ENCODE data around the gene MKX.
A peak's percentile ranks its signal among the peaks of the same experiment; 100 is the strongest.

Gene MKX

DNA sequence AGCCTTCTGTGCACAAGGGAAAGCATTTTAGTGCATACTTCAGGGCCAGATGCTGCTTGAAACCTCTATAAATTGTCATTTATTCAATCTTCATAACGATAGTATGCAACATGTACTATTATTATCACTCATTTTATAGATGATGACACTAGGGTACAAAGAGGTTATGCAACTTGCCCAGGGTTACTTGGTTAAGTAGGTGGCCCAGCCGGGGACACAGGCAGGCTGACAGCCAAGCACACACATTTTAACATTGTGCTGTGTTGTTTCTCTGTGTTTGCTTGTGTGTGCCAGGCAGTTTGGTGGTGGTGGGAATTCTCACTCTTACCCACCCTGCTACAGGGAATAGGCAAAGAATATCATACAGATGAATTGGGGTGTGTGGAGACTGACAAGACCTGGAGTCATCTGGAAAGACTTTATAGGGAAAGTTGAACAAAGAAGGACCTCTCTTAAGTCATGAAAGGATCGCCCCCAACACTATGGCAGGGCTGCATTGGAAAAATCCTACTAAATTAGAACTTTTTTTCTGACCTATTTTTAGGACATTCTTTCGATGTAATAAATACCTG, 98.9 kb downstream of the MKX start:
- peak; percentile 51 for DNase-seq

DNA sequence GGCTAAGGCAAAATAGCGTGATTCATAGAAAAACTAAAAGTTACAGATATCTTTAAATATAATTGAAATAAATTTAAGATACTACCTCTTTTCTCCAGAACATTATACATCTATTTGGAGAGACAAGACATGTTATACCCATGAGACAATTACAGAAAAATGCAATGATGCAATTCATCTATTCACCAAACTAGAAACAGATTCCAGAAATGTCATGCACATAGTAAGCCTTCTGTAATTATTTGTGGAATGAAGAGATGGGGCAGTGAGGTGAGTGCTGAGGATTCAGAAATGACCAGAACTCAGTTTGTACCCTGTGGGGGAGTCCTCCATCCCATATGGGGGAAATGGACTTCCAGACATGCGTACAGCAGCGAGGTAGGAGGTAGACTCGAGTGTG, 99.4 kb downstream of the MKX start:
- DNase-seq: peak; percentile 85

DNA sequence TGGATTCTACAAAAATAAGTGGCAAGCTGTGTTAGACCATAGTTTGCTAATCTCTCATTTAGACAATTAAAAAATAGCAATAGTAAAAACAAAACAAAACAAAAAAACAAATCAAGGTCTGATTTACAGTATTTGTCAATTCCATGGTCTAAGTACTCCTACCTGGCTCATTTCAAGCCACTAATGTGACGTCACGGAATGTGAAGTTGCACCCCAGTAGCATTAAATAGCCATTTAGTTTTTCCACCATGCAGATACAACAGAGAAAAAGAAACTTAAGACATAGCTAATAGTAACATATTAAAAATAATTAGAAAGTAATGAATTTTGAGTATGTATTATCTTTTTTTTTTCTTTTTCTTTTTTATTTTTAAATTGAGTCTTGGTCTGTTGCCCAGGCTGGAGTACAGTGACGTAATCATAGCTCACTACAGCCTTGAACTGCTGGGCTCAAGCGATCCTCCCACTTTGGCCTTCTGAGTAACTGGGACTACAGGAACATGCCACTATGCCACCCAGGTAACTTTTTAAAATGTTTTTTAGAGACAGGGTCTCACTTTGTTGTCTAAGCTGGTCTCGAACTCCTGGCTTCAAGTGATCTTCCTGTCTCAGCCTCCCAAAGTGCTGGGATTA, 101.2 kb downstream of the MKX start:
- DNase-seq: no peak

DNA sequence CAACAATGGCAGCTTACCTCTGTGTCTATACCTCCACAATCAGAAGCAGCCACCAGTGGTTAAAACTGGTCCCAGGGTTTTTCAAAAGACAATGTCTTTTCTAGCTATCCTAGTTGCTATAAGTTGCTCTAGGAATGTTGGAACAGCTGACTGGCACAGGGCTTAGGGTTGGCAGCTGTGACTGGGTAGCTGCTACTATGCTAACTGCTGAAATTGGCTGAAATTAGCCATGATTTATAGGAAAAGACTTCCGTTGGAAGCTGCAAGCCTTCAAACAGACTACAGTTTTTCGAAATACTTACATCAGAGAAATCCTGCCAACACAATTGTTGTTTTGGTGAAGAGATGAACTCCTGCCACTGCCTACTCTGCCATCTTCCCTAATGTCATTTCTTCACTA, 102.3 kb downstream of the MKX start:
- no peak for DNase-seq

DNA sequence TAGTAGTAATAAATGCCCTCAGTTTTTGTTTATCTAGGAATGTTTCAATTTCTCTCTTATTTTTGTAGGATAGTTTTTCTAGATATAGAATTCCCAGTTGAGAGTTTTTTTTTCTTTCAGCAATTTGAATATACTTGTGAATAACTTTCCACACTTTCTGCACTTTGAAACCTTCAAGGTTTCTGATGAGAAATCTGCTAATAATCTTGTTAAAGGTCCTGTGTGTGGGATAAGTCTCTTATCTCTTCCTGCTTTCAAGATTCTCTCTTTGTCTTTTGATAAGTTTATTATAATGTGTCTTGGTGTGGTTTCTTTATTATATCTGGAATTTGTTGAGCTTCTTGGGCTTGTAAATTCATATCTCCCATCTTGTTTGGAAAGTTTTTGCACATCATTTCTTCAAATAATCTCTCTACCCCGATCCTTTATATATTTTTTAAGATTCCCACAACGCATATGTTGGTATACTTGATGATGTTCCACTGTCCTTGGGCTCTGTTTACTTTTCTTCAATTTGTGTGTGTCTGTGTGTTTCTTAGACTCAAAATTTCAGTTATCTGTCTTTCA, 103.5 kb downstream of the MKX start:
- DNase-seq: no peak

DNA sequence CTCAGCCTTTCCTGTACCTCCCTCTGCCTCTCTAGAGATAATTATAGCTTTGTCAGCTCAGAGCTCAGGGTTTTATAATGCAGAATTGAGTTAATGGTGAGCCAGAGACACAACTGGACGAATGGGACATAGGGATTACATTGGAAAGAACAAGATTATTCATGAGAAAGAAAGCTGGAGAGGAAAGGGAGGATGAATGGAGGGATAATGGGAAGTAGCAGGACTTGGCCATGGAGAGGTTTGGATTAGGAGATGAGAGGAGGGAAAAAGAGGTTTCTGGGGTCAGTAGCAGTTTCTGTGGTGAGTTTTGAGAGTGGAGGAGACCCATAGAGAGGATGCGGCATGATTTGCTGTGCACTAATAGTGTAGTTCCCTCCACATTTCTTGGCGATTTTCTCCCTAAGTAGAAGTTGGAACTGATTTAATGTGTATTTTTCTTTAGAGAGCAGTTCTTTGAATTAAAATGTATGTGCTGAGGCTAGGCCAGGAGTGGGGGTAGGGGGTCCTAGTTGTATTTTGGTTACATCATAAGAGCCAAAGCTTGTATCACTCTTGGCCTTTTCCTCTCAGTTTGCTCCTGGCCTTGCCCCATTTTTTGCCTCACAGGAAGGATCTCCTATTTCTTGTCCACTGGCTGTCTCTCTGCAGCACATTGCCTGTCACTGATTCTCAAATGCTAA, 107.4 kb downstream of the MKX start:
- no peak for DNase-seq

DNA sequence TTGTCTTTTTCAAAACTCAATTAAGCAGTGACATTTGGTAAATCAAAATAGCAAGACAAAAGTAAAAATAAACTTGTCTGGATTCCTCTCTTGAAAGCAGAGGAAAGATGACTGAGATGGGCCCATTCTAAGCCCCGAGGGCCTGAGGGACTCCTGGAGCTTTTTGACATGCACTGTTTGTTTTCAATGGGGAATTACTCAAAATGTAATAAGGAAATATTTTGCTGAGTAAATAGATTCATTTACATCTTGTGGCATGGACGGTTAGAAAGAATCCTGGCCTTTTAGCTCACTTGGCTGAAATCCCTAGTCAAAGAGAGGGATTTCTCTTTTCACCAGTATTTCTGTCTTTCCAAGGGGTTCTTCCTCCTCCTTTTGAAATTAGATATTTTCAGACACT, 108.0 kb downstream of the MKX start:
- peak; percentile 57 for DNase-seq

DNA sequence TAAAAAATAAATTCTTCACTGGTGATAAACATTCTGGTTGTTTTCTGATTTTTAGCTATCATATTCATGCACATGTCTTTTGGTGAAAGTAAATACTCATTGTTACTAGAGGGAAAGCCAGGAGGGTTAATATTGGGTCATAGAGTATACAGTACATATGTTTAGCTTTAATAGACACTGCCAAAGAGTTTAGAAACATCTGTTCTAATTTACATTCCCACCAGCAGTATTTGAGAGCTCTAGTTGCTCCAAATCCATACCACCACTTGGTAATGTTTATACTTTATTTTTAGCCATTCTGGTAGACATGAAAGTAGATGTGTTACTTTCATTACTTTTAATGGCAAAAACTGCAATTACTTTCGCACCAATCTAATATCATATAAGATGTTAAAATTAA, 108.8 kb downstream of the MKX start:
- DNase-seq: no peak

DNA sequence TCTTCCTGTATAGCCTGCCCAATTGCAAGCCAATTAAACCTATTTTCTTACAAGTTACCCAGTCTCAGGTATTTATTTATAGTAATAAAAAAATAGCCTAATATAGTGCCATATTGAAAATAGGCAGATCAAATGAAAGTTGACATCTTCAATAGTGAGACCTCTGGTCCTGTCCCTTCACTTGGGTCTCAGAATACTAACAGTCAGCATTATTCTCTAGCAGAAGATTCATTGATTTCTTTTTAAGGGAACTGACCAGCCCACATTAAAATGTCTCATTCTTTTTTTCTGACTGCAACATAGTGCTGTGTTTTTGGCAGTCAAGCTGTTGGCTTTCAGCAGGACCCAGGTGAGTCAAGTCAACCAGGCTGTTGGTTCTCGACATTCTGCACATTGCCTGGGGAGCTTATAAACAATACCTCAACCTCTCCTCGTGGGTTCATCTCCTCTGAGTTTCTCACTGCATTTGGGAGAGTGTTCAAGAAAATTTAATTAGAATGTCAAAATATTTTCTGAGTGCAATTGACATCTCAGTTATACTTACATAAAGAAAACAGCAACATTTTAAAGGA, 109.8 kb downstream of the MKX start:
- DNase-seq: no peak

DNA sequence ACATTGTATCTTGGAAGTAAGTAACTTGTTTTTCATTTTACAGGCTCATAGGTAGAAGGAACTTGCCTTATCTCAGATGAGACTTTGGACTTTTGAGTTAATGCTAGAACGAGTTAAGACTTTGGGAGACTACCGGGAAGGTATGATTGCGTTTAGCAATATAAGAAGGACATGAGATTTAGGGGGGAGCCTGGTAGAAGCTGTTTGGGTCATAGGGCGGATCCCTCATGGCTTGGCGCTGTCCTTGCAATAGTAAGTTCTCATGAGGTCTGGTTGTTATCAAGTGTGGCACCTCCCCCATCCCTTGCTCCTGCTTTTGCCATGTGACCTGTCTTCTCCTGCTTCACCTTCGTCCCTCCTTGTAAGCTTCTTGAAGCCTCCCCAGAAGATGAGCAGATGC, 110.3 kb downstream of the MKX start:
- no peak for DNase-seq

DNA sequence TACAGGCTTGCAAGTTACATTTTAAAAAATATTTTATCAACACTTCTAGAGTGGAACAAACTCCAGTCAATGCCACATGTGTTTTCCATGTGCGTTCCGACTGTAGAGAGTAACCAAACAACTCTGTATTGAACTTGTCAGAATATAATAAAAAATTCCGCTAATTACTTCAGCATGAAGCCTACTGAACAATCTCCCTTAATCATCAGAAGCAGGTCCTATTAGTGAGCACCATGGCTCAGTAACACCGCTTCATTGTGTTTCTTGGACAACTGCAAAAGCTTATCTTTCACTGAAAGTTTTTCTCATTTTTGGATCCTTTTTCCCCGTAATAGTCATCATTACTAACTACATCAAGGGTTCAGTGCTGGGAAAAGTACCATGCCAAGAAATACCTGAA, 117.0 kb downstream of the MKX start:
- DNase-seq: no peak

DNA sequence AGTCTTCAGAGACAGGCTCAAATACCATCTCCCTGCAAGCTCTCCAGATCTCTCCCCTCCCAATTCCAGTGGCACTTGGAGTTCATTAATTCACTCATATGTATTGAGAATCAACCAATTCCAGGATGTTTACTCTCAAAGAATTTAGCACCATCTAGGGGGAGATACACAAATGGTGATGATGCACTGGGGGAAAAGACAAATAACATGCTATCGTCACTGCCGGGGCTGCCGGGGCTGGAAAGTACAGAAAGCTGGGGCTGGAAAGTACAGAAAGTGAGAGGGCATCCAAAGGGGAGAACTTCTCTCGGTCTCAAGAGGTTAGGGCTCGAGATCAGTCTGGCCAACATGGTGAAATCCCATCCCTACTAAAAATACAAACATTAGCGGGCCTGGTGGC, 118.7 kb downstream of the MKX start:
- DNase-seq: no peak

DNA sequence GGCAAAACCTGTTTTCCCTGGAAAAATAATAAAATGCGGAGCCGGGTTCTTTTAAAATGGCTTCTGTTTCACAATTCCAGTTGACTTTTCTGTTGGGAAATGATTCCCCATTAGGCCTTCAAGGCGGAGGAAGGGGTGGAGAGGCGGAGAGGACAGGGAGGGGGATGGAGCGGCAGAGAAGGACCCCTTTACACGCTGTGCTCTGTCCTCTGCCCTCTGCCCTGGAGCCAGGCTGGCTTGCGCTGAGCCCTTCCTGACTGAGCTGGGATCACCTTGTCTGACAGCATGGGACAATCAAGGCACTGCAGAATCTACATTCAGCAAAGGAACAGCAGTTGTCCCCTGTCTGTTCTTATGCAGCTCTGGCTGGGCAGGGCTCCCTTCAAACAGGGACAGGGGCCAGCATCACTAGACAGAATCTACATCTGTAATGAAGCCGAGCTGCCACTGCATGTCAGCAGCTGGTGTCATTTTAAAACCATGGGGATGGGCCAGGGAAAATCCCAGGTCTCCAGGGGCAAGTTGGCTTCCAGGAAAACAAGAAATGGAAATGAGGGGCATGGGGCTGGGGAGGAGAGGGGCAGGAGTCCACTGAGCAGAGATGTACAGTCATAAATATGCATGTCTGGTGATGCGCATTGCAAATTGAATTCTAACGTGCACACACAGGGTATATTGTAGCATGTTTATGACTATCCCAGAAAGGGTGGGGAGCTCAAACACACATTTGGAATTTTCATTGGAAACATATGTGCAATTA, 120.0 kb downstream of the MKX start:
- peak; percentile 77 for DNase-seq

DNA sequence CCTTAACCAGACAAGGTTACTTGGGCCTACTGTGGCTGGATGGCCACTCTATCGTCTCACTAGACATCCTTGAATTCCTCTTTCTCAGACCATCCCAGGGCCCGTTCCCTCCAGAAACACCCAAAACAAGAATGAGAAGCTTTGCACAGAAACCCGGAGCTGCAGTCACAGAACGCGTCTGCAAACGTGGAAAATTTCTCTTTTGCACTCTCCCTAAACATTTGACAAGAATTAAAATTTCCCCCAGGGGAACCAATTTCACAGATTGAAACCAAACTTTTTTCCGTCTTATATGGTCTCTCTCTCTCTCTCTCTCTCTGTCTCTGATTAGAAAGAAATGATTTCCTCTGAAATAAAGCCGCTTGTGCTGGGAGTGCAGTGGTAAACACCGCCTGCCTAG, 120.7 kb downstream of the MKX start:
- DNase-seq: no peak
